NB4 (cell line): ENCODE measurements around the gene GTF3C4.
"Not testable (repeated sequence)": the region's sequence is repeated elsewhere in the genome, so short reads cannot be mapped to it uniquely, and the experiment has no call there.

Experiments used
- CTCF ChIP-seq: IDR thresholded peaks from one replicate; pipeline ENCODE4 v1.5.1; 2012; ENCODE audit warnings: low read depth, low read length
- POLR2A ChIP-seq: IDR thresholded peaks from 2 replicates; pipeline ENCODE4 v1.6.1; 2011; ENCODE audit warnings: mild to moderate bottlenecking; ENCODE audit not compliant: insufficient read length; ENCODE audit errors: extremely low read depth
- TF ChIP-seq, protein P1 (sequence below): IDR thresholded peaks from 2 replicates; pipeline ENCODE4 v1.6.1; 2011; ENCODE audit warnings: low read depth, low read length

GRCh38 chr9:132718381-132718928 is 48.2 kb downstream of the GTF3C4 start:
- TF ChIP-seq CTCF, POLR2A: not testable (repeated sequence)
- TF ChIP-seq, protein P1, sequence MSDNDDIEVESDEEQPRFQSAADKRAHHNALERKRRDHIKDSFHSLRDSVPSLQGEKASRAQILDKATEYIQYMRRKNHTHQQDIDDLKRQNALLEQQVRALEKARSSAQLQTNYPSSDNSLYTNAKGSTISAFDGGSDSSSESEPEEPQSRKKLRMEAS: not testable (repeated sequence)
